Measurements from ENCODE around the gene CASP8.

GRCh38 chr2:201308914-201309313, 48.6 kb downstream of the CASP8 start:
- no peak for TF ChIP-seq CTCF (IDR thresholded peaks at IDR 0.05)
- TF ChIP-seq EZH2 (IDR thresholded peaks at IDR 0.05; ENCODE audit: borderline replicate concordance, insufficient read depth, low read depth, low read length, poor library complexity, severe bottlenecking), result no peak

Data from B cell (primary cell).